ENCODE data around the gene BTNL3.

BTNL3 gene

DNA sequence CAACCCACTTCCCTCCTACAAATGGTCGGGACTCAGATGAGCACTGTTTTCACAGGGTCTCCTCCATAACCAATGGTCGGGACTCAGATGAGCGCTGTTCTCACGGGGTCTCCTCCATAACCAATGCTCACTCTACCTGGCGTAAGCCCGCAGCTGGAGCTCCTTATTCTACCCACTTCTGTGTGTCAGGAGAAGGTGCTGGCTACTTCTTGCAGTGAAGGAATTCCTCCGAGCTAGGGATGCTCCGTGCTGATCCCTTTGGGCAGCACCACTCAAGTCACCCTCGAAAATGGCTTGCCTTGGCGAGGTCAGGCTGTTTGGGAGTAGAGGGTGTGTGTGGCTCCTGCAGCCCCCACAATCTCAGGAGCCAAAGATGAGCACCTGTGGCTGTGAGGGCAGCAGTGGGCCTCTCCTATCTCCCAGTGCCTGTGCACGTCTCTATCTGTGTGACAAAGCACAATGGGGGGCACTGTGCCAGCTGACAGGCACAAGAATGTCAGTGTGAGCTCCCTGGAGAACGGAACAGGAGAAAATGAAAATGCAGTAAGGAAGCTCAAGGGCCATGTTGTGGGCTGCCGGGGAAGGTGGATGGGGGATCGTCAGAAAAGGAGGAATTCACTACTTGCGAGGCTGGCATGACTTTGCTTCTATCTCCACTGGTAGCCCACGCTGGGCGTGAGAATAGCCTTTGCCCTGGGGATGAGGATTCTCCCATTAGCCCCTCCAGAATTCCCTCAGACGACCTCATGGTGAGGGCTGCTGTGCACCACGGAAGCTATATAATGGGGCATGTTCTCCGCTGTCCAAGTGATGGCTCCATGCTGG, 47.6 kb downstream of the BTNL3 start:
- no peak for TF ChIP-seq SIN3A (IDR thresholded peaks at IDR 0.05; ENCODE audit: borderline replicate concordance, insufficient read depth, low read length)
- no peak for TF ChIP-seq TAF1 (IDR thresholded peaks at IDR 0.05; ENCODE audit: borderline replicate concordance, insufficient read depth, low read length)
- TF ChIP-seq, protein P1, sequence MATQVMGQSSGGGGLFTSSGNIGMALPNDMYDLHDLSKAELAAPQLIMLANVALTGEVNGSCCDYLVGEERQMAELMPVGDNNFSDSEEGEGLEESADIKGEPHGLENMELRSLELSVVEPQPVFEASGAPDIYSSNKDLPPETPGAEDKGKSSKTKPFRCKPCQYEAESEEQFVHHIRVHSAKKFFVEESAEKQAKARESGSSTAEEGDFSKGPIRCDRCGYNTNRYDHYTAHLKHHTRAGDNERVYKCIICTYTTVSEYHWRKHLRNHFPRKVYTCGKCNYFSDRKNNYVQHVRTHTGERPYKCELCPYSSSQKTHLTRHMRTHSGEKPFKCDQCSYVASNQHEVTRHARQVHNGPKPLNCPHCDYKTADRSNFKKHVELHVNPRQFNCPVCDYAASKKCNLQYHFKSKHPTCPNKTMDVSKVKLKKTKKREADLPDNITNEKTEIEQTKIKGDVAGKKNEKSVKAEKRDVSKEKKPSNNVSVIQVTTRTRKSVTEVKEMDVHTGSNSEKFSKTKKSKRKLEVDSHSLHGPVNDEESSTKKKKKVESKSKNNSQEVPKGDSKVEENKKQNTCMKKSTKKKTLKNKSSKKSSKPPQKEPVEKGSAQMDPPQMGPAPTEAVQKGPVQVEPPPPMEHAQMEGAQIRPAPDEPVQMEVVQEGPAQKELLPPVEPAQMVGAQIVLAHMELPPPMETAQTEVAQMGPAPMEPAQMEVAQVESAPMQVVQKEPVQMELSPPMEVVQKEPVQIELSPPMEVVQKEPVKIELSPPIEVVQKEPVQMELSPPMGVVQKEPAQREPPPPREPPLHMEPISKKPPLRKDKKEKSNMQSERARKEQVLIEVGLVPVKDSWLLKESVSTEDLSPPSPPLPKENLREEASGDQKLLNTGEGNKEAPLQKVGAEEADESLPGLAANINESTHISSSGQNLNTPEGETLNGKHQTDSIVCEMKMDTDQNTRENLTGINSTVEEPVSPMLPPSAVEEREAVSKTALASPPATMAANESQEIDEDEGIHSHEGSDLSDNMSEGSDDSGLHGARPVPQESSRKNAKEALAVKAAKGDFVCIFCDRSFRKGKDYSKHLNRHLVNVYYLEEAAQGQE (IDR thresholded peaks at IDR 0.05; ENCODE audit: insufficient read depth in 1 of 2, low read depth in 2 of 2, low read length in 2 of 2) = no peak
- no peak for TF ChIP-seq FOXP2 (optimal IDR thresholded peaks at IDR 0.05; ENCODE audit: borderline replicate concordance, extremely low read depth, extremely low read length, insufficient read depth)
- TF ChIP-seq POLR2AphosphoS5 (IDR thresholded peaks at IDR 0.05; ENCODE audit: low read depth, low read length) = no peak

DNA sequence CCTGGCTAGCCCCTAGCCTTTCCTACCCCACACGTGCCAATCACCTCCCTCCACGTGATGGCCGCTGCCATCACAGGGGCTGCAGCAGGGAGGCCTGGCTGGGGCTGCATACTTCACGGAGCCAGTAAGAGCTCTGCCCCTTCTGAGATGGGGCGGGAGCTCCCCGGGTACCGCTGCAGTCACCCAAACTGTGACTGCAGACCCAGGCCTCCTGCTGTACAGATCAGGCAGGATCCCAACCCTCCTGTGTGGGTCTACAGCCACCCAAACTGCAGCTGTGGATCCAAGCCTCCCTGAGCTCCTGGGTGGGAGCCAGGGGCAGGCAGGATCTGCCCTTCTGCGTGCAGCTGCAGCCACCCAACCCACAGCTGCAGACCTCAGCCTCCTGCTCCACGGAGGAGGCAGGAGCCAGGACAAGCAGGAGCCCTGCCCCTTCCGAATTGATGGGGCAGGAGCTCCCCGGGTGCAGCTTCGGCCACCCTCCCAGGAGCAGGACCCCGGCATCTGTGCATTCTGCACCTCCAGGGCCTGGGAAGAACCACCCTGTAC, 48.2 kb downstream of the BTNL3 start:
- TF ChIP-seq TAF1 (IDR thresholded peaks at IDR 0.05; ENCODE audit: borderline replicate concordance, insufficient read depth, low read length) (no peak), FOXP2 (optimal IDR thresholded peaks at IDR 0.05; ENCODE audit: borderline replicate concordance, extremely low read depth, extremely low read length, insufficient read depth) (no peak), SIN3A (IDR thresholded peaks at IDR 0.05; ENCODE audit: borderline replicate concordance, insufficient read depth, low read length) (no peak), POLR2AphosphoS5 (IDR thresholded peaks at IDR 0.05; ENCODE audit: low read depth, low read length) (no peak)
- TF ChIP-seq, protein P1 (IDR thresholded peaks at IDR 0.05; ENCODE audit: insufficient read depth in 1 of 2, low read depth in 2 of 2, low read length in 2 of 2) = no peak

DNA sequence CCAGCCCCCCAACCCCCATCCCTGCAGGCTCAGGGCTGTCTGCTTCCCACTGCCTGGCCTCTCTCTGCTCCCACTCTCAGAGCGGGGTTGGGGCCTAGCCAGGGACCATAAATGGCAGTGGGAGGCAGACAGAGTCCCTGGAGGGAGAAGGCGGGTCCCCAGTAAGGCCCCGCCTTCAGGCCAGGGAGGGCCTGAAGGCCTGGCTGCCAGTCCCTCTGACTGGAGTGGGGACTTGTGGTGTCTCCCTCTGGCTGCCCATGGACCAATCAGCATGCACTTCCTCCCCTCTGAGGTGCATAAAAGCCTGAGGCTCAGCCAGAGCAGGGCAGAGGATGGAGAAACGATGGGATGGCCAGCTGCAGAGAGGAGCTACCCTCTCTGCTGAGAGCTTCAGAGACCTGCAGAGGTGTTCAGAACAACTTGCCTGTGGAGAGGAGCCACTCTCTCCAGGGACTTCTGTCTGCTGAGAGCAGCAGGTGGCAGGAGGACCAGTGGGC, 48.8 kb downstream of the BTNL3 start:
- no peak for TF ChIP-seq SIN3A (IDR thresholded peaks at IDR 0.05; ENCODE audit: borderline replicate concordance, insufficient read depth, low read length)
- TF ChIP-seq, protein P1 (IDR thresholded peaks at IDR 0.05; ENCODE audit: insufficient read depth in 1 of 2, low read depth in 2 of 2, low read length in 2 of 2) = no peak
- TF ChIP-seq FOXP2 (optimal IDR thresholded peaks at IDR 0.05; ENCODE audit: borderline replicate concordance, extremely low read depth, extremely low read length, insufficient read depth) = no peak
- TF ChIP-seq TAF1 (IDR thresholded peaks at IDR 0.05; ENCODE audit: borderline replicate concordance, insufficient read depth, low read length) = no peak
- no peak for TF ChIP-seq POLR2AphosphoS5 (IDR thresholded peaks at IDR 0.05; ENCODE audit: low read depth, low read length)

DNA sequence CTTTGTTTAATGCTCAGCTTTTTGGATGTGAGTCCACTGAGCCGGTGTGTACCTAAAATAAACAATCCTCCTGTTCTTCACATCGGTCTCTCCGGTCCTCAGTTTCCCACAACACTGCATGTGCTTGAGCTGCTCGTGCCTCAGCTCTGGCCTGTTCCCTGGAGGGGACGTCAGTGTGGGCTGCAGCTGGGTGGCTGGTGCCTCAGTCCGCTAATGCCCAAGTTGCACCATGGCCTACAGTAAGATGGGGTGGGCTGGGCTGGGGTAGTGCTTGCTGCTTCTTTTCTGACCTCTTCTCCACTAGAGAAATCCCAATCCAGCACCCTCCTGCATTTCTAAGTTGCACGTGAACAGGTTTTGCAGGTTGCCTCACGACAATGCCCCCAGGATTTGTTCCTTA, 50.8 kb downstream of the BTNL3 start:
- no peak for TF ChIP-seq TAF1 (IDR thresholded peaks at IDR 0.05; ENCODE audit: borderline replicate concordance, insufficient read depth, low read length)
- TF ChIP-seq, protein P1 (IDR thresholded peaks at IDR 0.05; ENCODE audit: insufficient read depth in 1 of 2, low read depth in 2 of 2, low read length in 2 of 2) = no peak
- TF ChIP-seq FOXP2 (optimal IDR thresholded peaks at IDR 0.05; ENCODE audit: borderline replicate concordance, extremely low read depth, extremely low read length, insufficient read depth) = no peak
- TF ChIP-seq SIN3A (IDR thresholded peaks at IDR 0.05; ENCODE audit: borderline replicate concordance, insufficient read depth, low read length) = no peak
- no peak for TF ChIP-seq POLR2AphosphoS5 (IDR thresholded peaks at IDR 0.05; ENCODE audit: low read depth, low read length)
